ENCODE data around the gene VARS2.

VARS2 gene

DNA sequence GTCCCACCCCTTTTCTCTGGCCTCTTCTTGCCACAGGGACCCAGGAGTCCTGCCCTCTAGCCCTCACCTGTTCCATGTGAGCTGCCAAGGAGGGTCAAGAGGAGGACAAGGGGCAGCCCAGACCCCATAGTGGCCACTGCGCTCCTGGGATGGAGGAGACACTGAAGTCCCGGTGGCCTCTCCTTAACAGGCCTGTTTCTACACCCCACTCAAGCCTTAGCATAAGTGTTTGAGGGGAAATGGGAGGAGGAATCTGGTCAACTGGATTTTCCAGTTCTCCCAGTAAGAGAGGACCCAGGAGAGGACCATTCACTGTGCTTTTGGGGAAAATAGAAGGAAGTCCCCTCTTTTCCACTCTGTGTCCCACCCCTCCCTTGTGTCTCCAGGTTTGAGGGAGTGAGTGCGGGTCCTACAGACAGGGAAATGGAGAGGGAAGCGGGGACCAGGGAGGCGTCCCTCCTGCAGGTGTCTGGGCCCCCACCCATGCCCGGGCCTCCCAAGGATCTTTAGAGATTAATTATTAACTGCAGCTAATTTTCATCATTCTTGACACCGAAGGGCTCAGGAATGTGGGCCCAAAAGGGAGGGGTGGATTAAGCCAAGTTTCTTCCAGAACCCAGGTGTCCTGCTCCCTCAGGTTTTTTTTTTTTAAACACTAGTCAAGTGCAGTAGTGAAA, 18.1 kb downstream of the VARS2 start, which contains the start of gene SFTA2:
Gene SFTA2 (minus strand): TSS at position 202 of the 677 bp plus-strand sequence. CDS start 74 bp downstream, at position 128.
- no peak for DNase-seq

- DNase-seq: no peak
These were observed 18.8 kb downstream of the VARS2 start for GRCh38 chr6:30932665-30933365.

DNA sequence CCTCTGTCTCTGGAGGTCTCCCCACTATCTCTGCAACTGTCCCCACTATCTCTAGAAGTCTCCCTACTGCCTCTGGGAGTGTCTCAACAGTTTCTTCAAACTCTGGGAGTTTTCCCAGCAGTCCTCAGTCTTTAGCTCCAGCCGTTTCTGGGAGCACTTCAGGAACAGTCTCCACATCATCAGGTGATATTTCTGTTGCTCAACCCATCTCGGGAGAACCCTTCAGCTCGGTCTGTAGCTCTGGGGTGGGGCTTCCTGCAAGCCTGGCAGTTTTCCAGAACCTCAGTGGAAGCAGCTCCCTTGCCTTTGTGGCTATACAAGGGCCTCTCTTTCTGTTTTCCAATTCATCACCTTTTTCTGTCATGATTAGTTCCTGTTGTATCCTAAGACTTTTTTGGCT, 21.0 kb downstream of the VARS2 start:
- DNase-seq: no peak

DNA sequence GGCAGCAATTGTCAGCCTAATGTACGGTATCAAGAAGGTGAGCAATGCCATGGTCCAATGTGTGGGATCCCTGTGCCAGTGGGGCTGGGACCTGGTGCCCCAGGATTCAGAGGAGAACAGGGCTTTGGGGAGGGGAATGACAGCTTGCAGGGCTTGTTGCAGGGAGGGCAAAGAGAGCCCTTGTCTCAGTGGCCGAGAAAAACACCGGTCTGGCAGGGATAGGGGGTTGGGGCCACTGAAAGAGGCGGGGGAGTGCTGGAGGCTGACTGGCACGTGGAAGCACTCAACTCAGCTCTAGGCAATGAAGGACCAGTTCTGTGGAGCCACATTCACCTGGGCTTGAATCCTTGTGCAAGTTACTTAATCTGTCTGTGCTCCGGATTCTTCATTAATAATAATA, 23.2 kb downstream of the VARS2 start:
- DNase-seq: no peak

DNA sequence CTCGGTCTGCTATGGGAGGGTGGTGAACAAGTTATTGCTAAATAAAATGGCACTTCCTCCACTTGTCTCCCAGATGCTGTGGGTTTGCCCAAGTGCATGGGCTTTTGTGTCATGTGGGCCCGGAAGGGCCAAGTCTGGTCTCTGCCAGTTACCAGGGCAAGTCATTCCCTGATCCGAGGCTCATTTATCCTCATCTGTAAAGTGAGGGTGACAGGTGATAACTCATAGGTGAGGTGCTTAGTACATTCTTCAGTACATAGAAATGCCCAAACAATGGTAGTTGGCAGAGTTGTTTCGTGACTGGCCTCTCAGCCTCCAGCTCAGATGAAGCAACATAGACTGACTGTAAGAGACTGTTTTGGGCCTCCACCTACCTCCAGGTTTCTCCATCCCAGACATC, 24.7 kb downstream of the VARS2 start:
- no peak for DNase-seq

DNA sequence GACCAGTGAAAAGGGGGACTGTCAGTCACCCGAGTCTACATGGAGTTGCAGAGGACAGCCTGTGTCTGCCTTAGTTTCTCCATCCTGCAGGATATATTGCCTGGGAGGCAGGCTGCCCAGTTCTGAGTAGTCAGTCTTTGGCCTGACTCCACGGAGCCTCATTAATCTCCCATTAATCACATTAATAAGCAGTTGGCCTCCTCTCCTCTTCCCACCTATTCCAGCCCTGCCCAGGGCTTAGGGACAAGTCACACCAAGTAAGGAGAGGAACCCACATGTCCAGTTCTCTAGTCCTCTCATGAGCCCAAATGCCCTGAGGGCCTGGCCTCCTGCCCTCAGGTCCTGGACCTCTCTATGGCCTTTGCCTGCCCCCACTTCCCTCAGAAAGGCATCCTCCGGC, 25.4 kb downstream of the VARS2 start:
- DNase-seq: no peak

DNA sequence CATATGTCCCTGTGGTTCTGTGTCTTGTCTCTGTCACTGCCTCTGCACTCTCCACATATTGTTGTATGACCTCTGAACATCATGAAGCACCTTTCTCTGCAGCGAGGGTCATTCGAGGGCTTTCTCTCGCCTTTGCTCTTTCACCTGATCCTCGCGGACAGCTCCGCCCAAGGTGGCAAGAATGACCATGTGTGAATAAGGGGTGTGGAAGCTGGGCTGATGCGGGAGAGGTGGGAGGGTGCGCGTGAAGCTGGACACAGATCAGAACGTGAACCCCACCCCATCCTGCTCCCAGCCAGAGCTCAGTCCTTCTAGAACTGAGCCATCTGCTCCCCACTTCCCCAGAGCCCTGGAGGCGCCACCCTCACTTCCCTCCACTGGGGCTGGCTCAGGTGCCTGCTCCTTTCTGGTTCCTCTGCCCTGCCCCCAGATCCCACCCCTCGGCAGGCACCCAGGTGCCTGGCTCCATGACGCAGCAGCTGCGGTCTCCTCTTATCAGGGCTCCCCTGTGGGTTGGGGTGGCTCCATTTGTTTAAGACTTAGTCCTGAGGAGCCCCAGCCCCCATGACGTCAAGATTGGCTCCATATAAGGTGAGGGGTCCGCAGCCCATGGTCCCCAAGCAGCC, 26.4 kb downstream of the VARS2 start, which contains the start of gene MUCL3:
Gene MUCL3 (plus strand): TSS at position 613 of the 626 bp plus-strand sequence. CDS start 27 bp downstream, outside the sequence.
- no peak for DNase-seq

GRCh38 chr6:30942338-30943060, 28.5 kb downstream of the VARS2 start:
- DNase-seq: peak; percentile 53

GRCh38 chr6:30944051-30944450, 30.0 kb downstream of the VARS2 start:
- DNase-seq: no peak

DNA sequence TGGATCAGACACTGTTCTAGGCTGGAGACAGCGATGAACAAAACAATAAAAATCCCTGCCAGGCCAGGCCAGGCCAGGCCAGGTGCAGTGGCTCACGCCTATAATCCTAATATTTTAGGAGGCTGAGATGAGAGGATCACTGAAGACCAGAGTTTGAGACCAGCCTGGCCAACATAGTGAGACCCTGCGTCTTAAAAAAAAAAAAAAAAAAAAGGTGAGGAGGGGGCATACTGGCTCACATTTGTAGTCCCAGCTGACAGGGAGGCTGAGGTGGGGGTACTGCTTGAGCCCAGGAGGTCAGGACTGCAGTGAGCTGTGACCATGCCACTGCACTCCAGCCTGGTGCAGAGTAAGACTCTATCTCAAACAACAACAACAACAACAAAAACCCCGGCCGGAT, 31.2 kb downstream of the VARS2 start:
- DNase-seq: no peak

DNA sequence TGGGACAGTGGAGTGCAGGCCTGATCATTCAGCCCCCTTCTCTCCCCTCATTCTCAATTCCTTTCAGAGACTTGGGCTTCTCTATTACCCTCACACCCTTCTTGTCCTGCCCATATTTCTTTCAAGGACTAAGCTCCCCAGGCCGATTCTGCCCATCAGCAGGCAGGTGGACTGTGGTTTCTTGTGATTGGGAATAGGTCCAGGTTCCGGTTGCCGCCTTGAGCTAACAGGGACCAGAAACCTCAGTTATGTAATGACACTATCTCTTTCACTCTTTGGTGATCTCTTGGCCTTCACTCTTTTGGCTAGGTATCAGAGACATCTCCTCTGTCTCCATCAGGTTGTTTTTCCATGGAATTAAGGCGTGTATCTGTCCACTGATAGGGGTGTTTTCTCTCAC, 33.2 kb downstream of the VARS2 start:
- no peak for DNase-seq

DNA sequence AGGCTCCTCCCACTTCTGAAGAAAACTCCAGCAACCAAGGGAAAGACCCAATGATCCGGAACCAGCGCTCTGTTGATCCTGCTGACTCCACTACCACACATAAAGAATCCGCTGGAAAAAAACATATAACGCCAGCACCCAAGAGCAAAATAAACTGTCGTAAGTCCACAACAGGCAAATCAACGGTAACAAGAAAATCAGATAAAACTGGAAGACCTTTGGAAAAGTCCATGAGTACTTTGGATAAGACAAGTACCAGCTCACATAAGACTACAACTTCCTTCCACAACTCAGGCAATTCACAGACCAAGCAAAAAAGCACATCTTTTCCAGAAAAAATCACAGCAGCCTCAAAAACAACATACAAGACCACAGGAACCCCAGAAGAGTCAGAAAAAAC, 34.8 kb downstream of the VARS2 start:
- DNase-seq: no peak

DNA sequence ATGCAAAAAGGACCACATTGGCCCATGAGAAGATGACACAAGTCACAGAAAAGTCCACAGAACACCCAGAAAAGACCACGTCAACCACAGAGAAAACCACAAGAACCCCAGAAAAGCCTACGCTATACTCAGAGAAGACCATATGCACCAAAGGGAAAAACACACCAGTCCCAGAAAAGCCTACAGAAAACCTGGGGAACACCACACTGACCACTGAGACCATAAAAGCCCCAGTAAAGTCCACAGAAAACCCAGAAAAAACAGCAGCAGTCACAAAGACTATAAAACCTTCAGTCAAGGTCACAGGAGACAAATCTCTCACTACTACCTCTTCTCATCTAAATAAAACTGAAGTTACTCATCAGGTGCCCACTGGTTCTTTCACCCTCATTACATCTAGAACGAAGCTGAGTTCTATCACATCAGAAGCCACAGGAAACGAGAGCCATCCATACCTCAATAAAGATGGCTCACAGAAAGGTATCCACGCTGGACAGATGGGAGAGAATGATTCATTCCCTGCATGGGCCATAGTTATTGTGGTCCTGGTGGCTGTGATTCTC, 38.0 kb downstream of the VARS2 start:
- DNase-seq: no peak

GRCh38 chr6:30954631-30955366, 40.8 kb downstream of the VARS2 start:
- DNase-seq: no peak

DNA sequence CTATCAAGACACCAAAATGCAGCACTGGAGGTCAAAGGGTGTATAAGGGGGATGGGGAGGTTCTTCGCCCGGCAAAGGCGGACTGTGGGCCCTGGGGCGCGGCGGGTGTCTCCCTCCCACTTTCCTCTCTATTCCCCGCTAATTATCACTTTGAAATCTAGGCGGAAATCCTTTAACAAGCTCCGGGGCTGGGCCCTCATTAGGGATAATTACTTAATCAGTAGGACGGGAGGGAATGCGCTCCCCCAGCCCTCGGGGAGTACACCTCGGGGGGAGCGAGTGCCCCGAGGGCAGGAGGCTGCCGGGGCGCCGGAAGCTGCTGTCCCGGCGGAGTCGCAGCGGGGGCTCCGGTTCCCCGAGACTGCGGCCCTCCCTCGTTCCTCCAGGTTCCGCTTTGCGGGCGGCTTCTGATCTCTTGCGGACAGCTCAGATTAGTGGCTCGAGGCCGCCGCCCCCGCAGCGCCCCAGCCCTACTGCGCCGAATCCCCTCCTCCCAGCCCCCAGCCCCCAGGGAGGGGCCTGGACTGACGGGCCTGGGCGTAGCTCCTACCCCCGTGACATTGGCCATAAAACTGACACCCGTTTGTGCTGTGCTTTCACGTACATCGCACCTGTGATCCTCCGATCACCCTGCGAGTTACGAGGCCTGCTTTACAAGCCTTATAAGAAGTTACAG, 41.5 kb downstream of the VARS2 start:
- peak; percentile 53 for DNase-seq

DNA sequence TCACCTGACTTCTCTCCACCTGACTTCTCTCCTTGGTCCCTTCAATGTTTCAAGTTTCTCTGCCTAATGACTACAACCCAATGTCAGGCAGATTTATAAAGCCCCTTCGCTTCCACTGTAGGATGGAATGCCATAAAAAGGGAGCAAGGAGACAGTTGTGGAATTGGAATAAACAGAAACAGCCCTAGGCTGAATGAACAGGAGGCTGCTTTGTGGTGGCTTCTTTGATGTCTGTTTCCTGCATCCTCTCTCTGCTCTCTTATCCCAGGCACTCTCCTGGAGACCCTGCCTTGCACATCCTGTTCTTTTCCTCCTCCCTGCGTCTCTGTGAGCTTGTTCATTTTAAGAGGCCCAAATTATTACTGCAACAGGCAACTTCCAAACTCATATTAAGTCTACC, 43.7 kb downstream of the VARS2 start:
- no peak for DNase-seq

GRCh38 chr6:30960907-30961673, 47.1 kb downstream of the VARS2 start:
- no peak for DNase-seq

- no peak for DNase-seq
These were observed 48.7 kb downstream of the VARS2 start for GRCh38 chr6:30962716-30963115.

DNA sequence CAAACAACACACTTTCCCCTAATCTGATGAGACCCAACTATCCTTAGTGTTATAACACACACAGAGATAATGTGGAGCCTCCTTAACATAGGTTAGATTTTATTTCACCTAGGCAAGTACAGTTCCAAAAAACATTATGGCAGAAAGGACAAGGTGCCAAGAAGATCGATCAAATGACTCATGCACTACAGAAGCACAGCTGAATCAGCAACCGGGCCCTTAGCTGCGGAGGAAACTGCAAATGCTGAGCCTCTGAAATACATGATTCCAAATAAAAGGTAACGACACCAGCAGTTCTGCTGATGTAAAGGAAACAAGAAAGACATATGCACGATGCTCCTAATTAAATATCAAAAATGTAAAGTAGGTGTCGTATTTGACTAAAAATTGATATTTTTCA, 49.6 kb downstream of the VARS2 start:
- DNase-seq: no peak

GRCh38 chr6:30964075-30964474, 50.0 kb downstream of the VARS2 start:
- no peak for DNase-seq

GRCh38 chr6:30965140-30965601, 51.1 kb downstream of the VARS2 start:
- DNase-seq: no peak

Measured in femur (tissue), 1 donor.